ENCODE data around the gene MIS12.

MIS12 gene, protein sequence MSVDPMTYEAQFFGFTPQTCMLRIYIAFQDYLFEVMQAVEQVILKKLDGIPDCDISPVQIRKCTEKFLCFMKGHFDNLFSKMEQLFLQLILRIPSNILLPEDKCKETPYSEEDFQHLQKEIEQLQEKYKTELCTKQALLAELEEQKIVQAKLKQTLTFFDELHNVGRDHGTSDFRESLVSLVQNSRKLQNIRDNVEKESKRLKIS

DNA sequence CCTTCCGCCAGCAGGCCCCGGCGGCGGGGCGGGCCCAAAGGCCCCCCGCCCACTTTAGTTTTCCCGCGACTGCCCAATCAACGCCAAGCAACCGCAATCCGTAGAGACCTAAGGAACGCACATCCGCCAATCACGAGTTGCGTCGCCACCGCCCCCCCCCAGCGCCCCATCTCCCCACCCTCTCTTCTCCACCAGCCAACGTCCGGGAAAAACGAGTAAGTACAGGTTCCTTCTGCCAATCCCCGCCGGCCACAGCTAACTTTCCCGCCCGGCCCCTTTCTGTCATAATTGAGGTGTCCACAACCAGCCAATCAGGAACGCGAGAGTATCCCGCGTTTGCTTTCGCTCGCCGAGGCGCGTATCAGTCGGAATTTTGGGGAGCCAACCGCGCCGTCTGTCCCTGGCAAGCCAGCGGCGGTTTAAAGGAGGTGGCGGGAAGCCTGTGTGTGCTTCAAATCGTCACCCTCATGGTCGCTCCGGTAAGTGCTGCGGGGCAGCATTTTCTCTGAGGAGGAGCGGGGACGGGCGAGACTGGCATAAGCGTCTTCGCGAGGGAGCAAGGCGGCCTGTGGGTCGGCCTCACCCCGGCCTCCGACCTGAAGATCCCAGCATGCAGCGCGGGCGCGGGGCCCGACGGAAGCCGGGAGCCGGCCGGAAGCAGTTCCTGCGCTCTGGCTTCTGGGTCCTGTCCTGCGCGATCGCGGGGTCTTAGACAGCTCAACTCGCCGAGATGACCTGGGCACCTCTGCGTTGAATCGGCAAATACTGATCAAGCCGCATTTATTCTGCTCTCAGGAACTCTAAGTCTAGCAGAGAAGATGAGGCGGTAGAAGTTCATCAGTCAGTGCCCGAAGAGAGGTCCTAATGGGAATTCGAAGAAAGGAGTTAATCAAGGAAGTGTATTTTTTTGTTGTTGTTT is at the start of gene MIS12:
Gene MIS12, plus strand, starts transcription at position 361 of the 919 bp plus-strand sequence. CDS start 2,297 bp downstream, outside the sequence.
- Mint-ChIP-seq H3K36me3 (peaks cover 45% of the 10 kb centered on the region), H3K4me1 (peaks cover 37% of the 10 kb centered on the region), H3K9me3 (no peaks in the 10 kb centered on the region), H3K4me3 (peak within 1 kb of the TSS; percentile 86), H3K27ac (peak within 1 kb of the TSS; percentile 99), H3K27me3 (no peaks in the 10 kb centered on the region)
- peak; percentile 98 for ATAC-seq

DNA sequence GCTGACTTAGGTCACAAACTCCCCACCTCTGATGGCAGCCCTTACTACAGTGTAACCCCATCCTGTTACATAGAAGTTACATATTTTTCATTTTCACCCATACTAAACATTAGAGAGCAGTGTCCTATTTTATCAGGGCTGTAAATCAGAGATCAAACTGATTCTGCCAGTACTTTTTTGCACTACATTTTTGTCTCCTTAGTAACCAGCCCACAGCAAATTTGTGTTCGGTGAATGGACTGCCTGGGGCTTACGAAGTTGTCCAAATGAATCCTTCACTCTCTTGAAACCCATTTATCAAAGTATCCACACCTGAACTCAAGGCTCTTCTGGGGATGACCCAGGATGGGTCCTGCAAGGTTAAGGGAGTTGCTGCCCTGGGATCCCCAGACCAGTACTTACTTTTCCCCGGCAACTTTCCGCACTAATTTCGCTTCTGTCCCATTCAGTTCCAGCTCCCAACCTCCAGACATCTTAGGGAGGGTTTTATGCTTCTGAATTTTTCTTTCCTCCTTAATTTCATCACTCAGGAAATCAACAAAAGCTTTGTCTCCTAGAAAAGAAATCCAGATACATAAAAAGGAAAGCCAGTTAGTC is 48.5 kb upstream of the MIS12 start:
- no peaks in the 10 kb centered on the region for H3K27me3 Mint-ChIP-seq
- peaks cover 41% of the 10 kb centered on the region for H3K4me1 Mint-ChIP-seq
- H3K36me3 Mint-ChIP-seq = peaks cover 24% of the 10 kb centered on the region
- ATAC-seq = no peak
- H3K4me3 Mint-ChIP-seq = peak overlapping the region; percentile 79
- H3K9me3 Mint-ChIP-seq = no peaks in the 10 kb centered on the region
- H3K27ac Mint-ChIP-seq = peak overlapping the region; percentile 92

DNA sequence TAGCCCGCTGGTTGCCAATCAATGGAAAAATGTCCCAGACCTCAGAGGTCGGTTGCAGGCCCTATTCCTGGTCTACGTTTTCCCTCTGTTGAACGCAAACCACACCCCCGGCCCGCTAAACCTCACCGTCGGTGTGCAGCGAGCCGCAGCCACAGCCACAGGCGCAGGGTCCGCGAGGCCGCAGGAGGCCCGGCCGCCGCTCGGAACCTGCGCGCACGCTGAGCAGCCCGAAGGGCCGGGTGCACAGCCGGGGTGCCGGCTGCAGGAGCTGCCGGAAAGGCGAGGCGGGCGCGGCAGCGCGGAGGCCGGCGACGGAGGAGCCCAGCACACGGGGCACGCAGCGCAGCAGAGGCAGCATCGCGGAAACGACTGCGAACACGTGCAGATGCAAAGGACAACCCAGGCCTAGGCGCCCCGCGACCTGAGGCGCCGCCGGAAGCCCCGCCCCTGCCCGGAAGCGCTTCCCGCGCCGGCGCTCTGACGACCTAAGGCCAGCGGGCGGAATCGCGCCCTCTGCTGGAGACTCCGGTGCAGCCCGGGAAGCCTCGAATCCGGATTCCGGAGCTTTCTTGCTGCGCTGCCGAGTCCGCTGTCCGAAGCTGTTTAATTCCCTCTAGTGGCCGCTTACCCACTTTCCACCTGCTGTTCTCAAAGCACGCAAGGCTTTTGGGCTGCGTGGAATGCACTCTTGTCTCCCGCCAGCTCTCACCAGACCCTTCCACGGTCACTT is 47.5 kb upstream of the MIS12 start, which contains the start of gene C1QBP:
Gene C1QBP, minus strand, starts transcription at position 440 of the 730 bp plus-strand sequence. Its CDS starts 82 bp downstream, at position 358.
- Mint-ChIP-seq H3K27ac (peak within 1 kb of the TSS; percentile 92), H3K36me3 (peaks cover 19% of the 10 kb centered on the region), H3K27me3 (no peaks in the 10 kb centered on the region), H3K4me1 (peaks cover 35% of the 10 kb centered on the region), H3K4me3 (peak within 1 kb of the TSS; percentile 79), H3K9me3 (no peaks in the 10 kb centered on the region)
- peak; percentile 95 for ATAC-seq

DNA sequence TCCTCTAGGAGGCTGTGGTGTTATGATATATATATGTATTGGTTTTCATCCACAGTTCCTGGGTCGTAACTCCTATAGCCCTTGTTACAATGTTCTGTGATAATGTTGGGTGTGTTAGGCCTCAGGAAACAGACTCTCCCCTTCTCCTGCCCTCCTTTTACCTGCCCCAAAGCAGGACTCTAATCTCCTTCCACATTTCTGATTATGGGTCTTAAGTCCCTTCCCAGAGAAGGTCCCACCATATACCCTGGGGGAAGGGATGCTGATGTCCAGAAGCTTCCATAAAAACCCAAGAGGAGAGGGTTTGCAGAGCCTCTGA is 47.0 kb upstream of the MIS12 start:
- H3K9me3 Mint-ChIP-seq = no peaks in the 10 kb centered on the region
- peaks cover 21% of the 10 kb centered on the region for H3K36me3 Mint-ChIP-seq
- peak overlapping the region; percentile 79 for H3K4me3 Mint-ChIP-seq
- no peak for ATAC-seq
- H3K27me3 Mint-ChIP-seq = no peaks in the 10 kb centered on the region
- H3K4me1 Mint-ChIP-seq = peaks cover 35% of the 10 kb centered on the region
- peak overlapping the region; percentile 92 for H3K27ac Mint-ChIP-seq

- no peak overlapping the region for H3K27ac Mint-ChIP-seq
- H3K4me1 Mint-ChIP-seq = peaks cover 11% of the 10 kb centered on the region
- ATAC-seq = no peak
- H3K36me3 Mint-ChIP-seq = peaks cover 49% of the 10 kb centered on the region
- no peaks in the 10 kb centered on the region for H3K27me3 Mint-ChIP-seq
- H3K9me3 Mint-ChIP-seq = no peaks in the 10 kb centered on the region
- H3K4me3 Mint-ChIP-seq = no peak overlapping the region
These were observed 42.6 kb upstream of the MIS12 start for GRCh38 chr17:5443728-5444127.

DNA sequence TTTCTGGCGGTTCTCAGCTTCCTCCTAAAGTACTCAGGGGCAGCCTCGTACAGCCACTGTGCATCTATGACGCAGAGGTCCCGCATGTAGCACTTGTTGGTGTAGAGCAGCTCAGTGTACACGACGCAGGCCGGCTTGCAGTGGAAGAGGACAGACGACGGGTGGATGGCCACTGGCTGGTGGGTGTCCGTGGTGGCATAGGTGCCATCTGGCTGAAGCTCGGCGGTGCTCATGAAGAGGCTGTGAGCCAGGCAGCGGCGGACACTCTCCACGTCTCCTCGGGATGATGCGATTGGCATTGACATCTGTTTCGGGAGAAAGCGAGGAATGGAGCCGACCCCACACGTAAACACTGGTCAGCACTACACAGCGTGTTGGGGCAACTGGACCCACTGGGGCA is 42.2 kb upstream of the MIS12 start:
- H3K27ac Mint-ChIP-seq = no peak overlapping the region
- peaks cover 9% of the 10 kb centered on the region for H3K4me1 Mint-ChIP-seq
- no peak overlapping the region for H3K4me3 Mint-ChIP-seq
- ATAC-seq = no peak
- no peaks in the 10 kb centered on the region for H3K27me3 Mint-ChIP-seq
- peaks cover 49% of the 10 kb centered on the region for H3K36me3 Mint-ChIP-seq
- no peaks in the 10 kb centered on the region for H3K9me3 Mint-ChIP-seq

GRCh38 chr17:5446786-5447185 is 39.6 kb upstream of the MIS12 start:
- Mint-ChIP-seq H3K9me3 (no peaks in the 10 kb centered on the region), H3K36me3 (peaks cover 67% of the 10 kb centered on the region), H3K4me1 (no peaks in the 10 kb centered on the region), H3K27me3 (no peaks in the 10 kb centered on the region), H3K4me3 (no peak overlapping the region), H3K27ac (no peak overlapping the region)
- ATAC-seq = no peak

DNA sequence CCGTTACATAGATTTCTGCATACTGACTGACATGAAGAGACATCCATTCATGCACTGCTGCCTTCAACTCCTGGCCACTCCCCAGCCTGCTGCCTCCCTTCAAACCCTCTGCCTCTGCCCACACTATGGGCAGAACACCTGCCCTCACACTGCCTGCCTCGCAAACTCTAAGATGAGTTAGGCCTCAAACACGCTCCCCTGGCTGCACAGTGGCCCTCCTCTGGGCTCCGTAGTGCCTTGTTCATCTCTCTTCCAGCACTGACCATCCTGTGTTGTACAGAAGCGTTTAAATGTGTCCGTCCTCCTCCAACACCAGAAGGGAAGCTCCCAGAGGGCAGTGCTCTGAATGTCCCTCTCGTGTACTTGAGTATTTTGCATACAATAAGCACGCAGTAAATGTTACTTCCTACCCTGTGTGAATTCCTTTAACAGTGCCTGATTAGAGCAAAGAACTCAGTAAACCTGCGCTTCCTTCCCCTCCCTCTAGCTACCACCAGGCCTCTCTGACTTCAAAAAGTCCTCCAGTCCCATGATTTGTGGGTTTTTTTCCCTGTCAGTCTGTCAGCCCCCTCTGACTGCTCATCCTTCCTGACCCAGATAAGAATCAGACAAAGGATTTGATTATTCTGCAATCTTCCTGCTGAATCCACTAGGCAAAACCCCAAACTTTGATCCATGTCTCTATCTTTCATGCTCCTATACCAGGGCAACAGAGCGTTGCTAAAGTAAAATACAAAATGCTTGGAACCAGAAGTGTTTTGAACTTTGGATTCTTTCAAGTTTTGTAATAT is 21.5 kb upstream of the MIS12 start:
- Mint-ChIP-seq H3K9me3 (no peaks in the 10 kb centered on the region), H3K4me1 (peaks cover 38% of the 10 kb centered on the region), H3K36me3 (peaks cover 17% of the 10 kb centered on the region)

DNA sequence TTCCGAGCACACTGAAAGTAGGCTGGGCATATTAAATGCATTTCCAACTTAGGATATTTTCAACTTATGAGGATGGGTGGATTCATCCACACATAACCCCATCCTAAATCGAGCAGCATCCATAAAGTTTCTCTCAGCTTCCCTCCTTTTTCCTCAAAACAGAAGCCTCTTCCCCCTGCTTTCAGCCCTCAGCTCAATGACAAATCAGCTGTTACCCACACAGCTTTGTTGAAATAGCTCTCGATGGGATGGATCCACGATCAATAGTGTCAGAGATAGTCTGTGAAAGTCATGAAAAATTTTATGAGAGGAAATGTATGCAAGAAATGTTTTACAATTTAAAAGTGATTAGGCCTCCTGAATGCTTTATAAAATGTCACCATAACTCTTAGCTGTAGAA is 20.1 kb upstream of the MIS12 start:
- Mint-ChIP-seq H3K36me3 (peaks cover 9% of the 10 kb centered on the region), H3K4me3 (no peak overlapping the region), H3K27me3 (no peaks in the 10 kb centered on the region), H3K4me1 (peaks cover 38% of the 10 kb centered on the region), H3K9me3 (no peaks in the 10 kb centered on the region), H3K27ac (no peak overlapping the region)
- no peak for ATAC-seq

More for the DNA sequence above, 21.5 kb upstream of the MIS12 start:
- ATAC-seq = no peak
- no peak overlapping the region for H3K27ac Mint-ChIP-seq
- H3K4me3 Mint-ChIP-seq = no peak overlapping the region
- no peaks in the 10 kb centered on the region for H3K27me3 Mint-ChIP-seq

DNA sequence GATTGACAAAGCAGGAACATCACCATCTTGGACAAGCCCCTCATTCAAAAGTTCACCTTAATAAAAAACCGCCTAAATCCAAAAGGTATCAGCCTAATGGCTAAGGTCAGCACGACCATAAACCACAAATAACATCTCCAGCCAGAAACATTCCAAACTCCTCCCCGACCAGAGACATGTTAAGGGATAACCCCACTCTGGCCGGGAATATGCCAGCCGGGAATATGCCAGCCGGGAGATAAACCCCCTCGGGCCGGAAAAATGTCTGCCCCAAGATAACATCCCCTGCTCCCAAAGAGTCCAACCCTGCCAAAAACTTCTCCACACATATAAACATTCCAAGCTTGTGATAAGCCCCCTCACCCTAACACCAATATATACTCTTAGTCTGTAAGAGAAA is 18.9 kb upstream of the MIS12 start:
- Mint-ChIP-seq H3K4me3 (peak overlapping the region; percentile 90), H3K36me3 (peaks cover 14% of the 10 kb centered on the region), H3K4me1 (peaks cover 38% of the 10 kb centered on the region), H3K27ac (peak overlapping the region; percentile 64), H3K9me3 (no peaks in the 10 kb centered on the region), H3K27me3 (no peaks in the 10 kb centered on the region)
- no peak for ATAC-seq

GRCh38 chr17:5468075-5468473 is 18.3 kb upstream of the MIS12 start:
- peak; percentile 3 for ATAC-seq
- peaks cover 13% of the 10 kb centered on the region for H3K36me3 Mint-ChIP-seq
- H3K4me1 Mint-ChIP-seq = peaks cover 38% of the 10 kb centered on the region

DNA sequence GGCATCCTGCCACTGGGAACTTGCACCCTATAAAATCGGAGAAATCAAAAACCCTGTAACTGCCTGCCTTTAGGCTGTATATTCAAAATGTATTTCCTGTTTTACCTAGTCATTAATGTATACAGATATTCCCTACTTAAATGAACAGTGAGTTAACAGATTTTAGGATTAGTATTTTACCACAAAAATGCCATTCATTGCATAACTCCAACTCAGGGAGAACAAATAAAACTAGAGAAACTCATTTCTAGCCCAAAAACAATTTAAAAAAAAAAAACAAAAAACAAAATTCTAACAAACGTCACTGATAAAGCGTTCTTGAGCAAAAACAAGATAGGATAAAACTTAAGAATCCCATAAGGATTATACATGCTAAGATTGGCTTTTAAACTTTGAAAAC is 13.9 kb upstream of the MIS12 start:
- Mint-ChIP-seq H3K4me1 (peaks cover 8% of the 10 kb centered on the region), H3K27me3 (no peaks in the 10 kb centered on the region), H3K36me3 (peaks cover 31% of the 10 kb centered on the region), H3K4me3 (no peak overlapping the region), H3K27ac (no peak overlapping the region), H3K9me3 (no peaks in the 10 kb centered on the region)
- no peak for ATAC-seq

More at GRCh38 chr17:5468075-5468473, 18.3 kb upstream of the MIS12 start:
- Mint-ChIP-seq H3K27me3 (no peaks in the 10 kb centered on the region), H3K9me3 (no peaks in the 10 kb centered on the region), H3K4me3 (peak overlapping the region; percentile 90), H3K27ac (peak overlapping the region; percentile 64)

GRCh38 chr17:5473906-5474305 is 12.5 kb upstream of the MIS12 start:
- no peak for ATAC-seq
- no peak overlapping the region for H3K4me3 Mint-ChIP-seq
- H3K27me3 Mint-ChIP-seq = no peaks in the 10 kb centered on the region
- H3K4me1 Mint-ChIP-seq = peaks cover 7% of the 10 kb centered on the region
- peaks cover 43% of the 10 kb centered on the region for H3K36me3 Mint-ChIP-seq
- no peaks in the 10 kb centered on the region for H3K9me3 Mint-ChIP-seq
- no peak overlapping the region for H3K27ac Mint-ChIP-seq

DNA sequence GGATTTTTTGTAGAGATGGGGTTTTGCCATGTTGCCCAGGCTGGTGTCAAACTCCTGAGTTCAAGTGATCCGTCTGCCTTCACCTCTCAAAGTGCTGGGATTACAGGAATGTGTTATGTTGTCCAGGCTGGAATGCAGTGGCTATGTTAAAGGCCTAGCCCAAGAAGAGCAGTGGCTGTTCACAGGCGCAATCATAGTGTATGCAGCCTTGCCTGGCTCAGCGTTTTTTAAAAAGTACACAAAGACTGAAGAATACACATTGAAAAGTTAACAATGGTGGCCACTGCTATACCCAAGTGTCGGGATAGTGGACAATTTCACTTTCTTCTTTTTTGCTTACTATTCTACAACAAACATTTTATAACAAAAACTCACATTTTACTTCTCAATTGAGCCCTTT is 7.4 kb upstream of the MIS12 start:
- Mint-ChIP-seq H3K4me1 (peaks cover 13% of the 10 kb centered on the region), H3K36me3 (peaks cover 67% of the 10 kb centered on the region), H3K9me3 (no peaks in the 10 kb centered on the region), H3K4me3 (no peak overlapping the region), H3K27me3 (no peaks in the 10 kb centered on the region), H3K27ac (no peak overlapping the region)
- no peak for ATAC-seq

All from stimulated activated memory B cell treated with anti-CD40 and anti-IgM and Interleukin-4, amounts not matched to agents 10 μg/mL and 1 μg/mL and 100 μg/mL, for 72 hours (primary cell).